IMR-90 (cell line): Measurements from ENCODE around the gene MORC2. TPM values are rescaled to one million over a fixed set of nuclear protein-coding genes. Genes with fewer than 3 reads are reported as not detected.

Source experiments
- ATAC-seq: fragments of 200-7000 bp; cut with Tn5 transposase; 2 replicates; pipeline ENCODE4 v1.9.1; 2020; ENCODE audit warnings: low read depth, mild to moderate bottlenecking, moderate library complexity
- BruUV-seq: library from RNA; stranded (reverse); fragments of 400-500 nt; replicated peaks from 2 replicates; lab custom pipeline; 2021; lab: Mats Ljungman, UMichigan
- CTCF ChIA-PET: fragments of 300-600 bp; formaldehyde crosslinking; extraction: SDS; loops from one replicate; lab custom pipeline; 2021; ENCODE audit warnings: antibody characterized with exemption; lab: Yijun Ruan, JAX
- POLR2A ChIA-PET: fragments of 300-600 bp; sonication (Branson Sonifier 250); formaldehyde crosslinking; loops from one replicate; lab custom pipeline; 2022; ENCODE audit warnings: antibody characterized with exemption; ENCODE audit not compliant: unreplicated experiment; lab: Charles Lee
- DNase-seq: peaks from one replicate; pipeline ENCODE4 v3.0.0; 2013
- H2AFZ ChIP-seq: replicated peaks from 2 replicates; pipeline ENCODE3; 2013; ENCODE audit warnings: low read length, mild to moderate bottlenecking; ENCODE audit not compliant: poor library complexity
- H2AK5ac ChIP-seq: 2 replicates; pipeline ENCODE4 v1.6.1; 2013; ENCODE audit warnings: low read depth, low read length, inconsistent platforms
- H2AK9ac ChIP-seq: replicated peaks from 2 replicates; pipeline ENCODE3; 2013; ENCODE audit warnings: mild to moderate bottlenecking, low read depth, low read length, moderate library complexity; ENCODE audit not compliant: poor library complexity
- H2BK120ac ChIP-seq: 2 replicates; pipeline ENCODE4 v1.6.1; 2013; ENCODE audit warnings: low read depth, low read length, inconsistent platforms
- H2BK15ac ChIP-seq: 3 replicates; pipeline ENCODE4 v1.6.1; 2013; ENCODE audit warnings: low read depth, low read length, inconsistent platforms
- H2BK20ac ChIP-seq: 2 replicates; pipeline ENCODE4 v1.6.1; 2013; ENCODE audit warnings: low read depth, mild to moderate bottlenecking, inconsistent platforms, low read length, moderate library complexity
- H2BK5ac ChIP-seq: 2 replicates; pipeline ENCODE4 v1.6.1; 2013; ENCODE audit warnings: mild to moderate bottlenecking, low read depth, low read length, inconsistent platforms; ENCODE audit not compliant: poor library complexity, severe bottlenecking
- H3K14ac ChIP-seq: replicated peaks from 2 replicates; pipeline ENCODE4 v1.6.1; 2013; ENCODE audit warnings: low read depth, low read length, inconsistent platforms
- H3K18ac ChIP-seq: 2 replicates; pipeline ENCODE4 v1.6.1; 2013; ENCODE audit warnings: low read depth, low read length, control low read depth
- H3K23ac ChIP-seq: 2 replicates; pipeline ENCODE4 v1.6.1; 2013; ENCODE audit warnings: low read depth, low read length, inconsistent platforms
- H3K27ac ChIP-seq: 2 replicates; pipeline ENCODE4 v1.5.1; 2013; ENCODE audit warnings: mild to moderate bottlenecking, control low read depth, low read length; ENCODE audit not compliant: insufficient read depth
- H3K27me3 ChIP-seq: 2 replicates; pipeline ENCODE4 v1.6.1; 2013; ENCODE audit warnings: low read length; ENCODE audit not compliant: control insufficient read depth, insufficient read depth
- H3K36me3 ChIP-seq: 2 replicates; pipeline ENCODE4 v1.6.1; 2013; ENCODE audit warnings: low read length, mixed read lengths; ENCODE audit not compliant: control insufficient read depth, insufficient read depth
- H3K4ac ChIP-seq: 2 replicates; pipeline ENCODE4 v1.6.1; 2013; ENCODE audit warnings: low read depth, low read length, inconsistent platforms
- H3K4me1 ChIP-seq: 2 replicates; pipeline ENCODE4 v1.6.1; 2013; ENCODE audit warnings: low read length, mixed read lengths; ENCODE audit not compliant: control insufficient read depth, insufficient read depth
- H3K4me2 ChIP-seq: 2 replicates; pipeline ENCODE4 v1.6.1; 2013; ENCODE audit warnings: low read depth, mild to moderate bottlenecking, control low read depth, low read length, moderate library complexity
- H3K4me3 ChIP-seq: 2 replicates; pipeline ENCODE4 v1.5.1; 2013; ENCODE audit warnings: low read depth, mild to moderate bottlenecking, control low read depth, low read length, moderate library complexity; ENCODE audit not compliant: insufficient read depth
- H3K56ac ChIP-seq: 2 replicates; pipeline ENCODE4 v1.6.1; 2013; ENCODE audit warnings: low read length, inconsistent platforms; ENCODE audit not compliant: insufficient read depth; ENCODE audit errors: extremely low read depth
- H3K79me1 ChIP-seq, 2 experiments: 2 replicates each; pipeline ENCODE4 v1.6.1; 2013; ENCODE audit warnings: low read length in 2 of 2, inconsistent platforms in 1 of 2, low read depth in 1 of 2
- H3K9ac ChIP-seq: 2 replicates; pipeline ENCODE4 v1.6.1; 2013; ENCODE audit warnings: low read depth, low read length, control low read depth
- H3K9me1 ChIP-seq: 2 replicates; pipeline ENCODE4 v1.6.1; 2013; ENCODE audit warnings: low read length, inconsistent platforms; ENCODE audit not compliant: insufficient read depth
- H3K9me3 ChIP-seq: 2 replicates; pipeline ENCODE4 v1.6.1; 2013; ENCODE audit warnings: low read length; ENCODE audit not compliant: control insufficient read depth, insufficient read depth
- H4K20me1 ChIP-seq: 2 replicates; pipeline ENCODE4 v1.6.1; 2013; ENCODE audit warnings: low read length, inconsistent platforms; ENCODE audit not compliant: insufficient read depth
- H4K5ac ChIP-seq: 2 replicates; pipeline ENCODE4 v1.6.1; 2013; ENCODE audit warnings: mild to moderate bottlenecking, low read depth, low read length, control low read depth
- H4K8ac ChIP-seq, 2 experiments: 2 replicates each; pipeline ENCODE4 v1.6.1; 2013; ENCODE audit warnings: low read depth in 2 of 2, low read length in 2 of 2, control low read depth in 1 of 2, inconsistent platforms in 1 of 2
- H4K91ac ChIP-seq: 2 replicates; pipeline ENCODE4 v1.6.1; 2013; ENCODE audit warnings: low read depth, low read length, inconsistent platforms; ENCODE audit not compliant: insufficient read depth
- BHLHE40 ChIP-seq: fragments of 150-350 bp; IDR thresholded peaks from 2 replicates; pipeline ENCODE4 v1.6.1; 2016; ENCODE audit warnings: mild to moderate bottlenecking, low read depth, low read length
- CEBPB ChIP-seq: IDR thresholded peaks from 2 replicates; pipeline ENCODE4 v1.6.1; 2012; ENCODE audit warnings: low read depth, low read length, improper control_type of control experiment
- CHD1 ChIP-seq: IDR thresholded peaks from 2 replicates; pipeline ENCODE4 v1.6.1; 2012; ENCODE audit warnings: low read depth, low read length, improper control_type of control experiment
- CTCF ChIP-seq: conservative IDR thresholded peaks from 2 replicates; pipeline ENCODE4 v1.5.1; 2012; ENCODE audit warnings: mild to moderate bottlenecking, low read depth, low read length, improper control_type of control experiment
- ELK1 ChIP-seq: fragments of 150-350 bp; IDR thresholded peaks from 2 replicates; pipeline ENCODE4 v1.6.1; 2016; ENCODE audit warnings: low read depth, mild to moderate bottlenecking, low read length, moderate library complexity, borderline replicate concordance
- FOS ChIP-seq: fragments of 150-350 bp; IDR thresholded peaks from 2 replicates; pipeline ENCODE4 v1.6.1; 2016; ENCODE audit warnings: low read depth, low read length
- MAFK ChIP-seq: IDR thresholded peaks from 2 replicates; pipeline ENCODE4 v1.6.1; 2012; ENCODE audit warnings: low read depth, low read length, improper control_type of control experiment
- MAZ ChIP-seq: IDR thresholded peaks from 2 replicates; pipeline ENCODE4 v1.6.1; 2012; ENCODE audit warnings: low read depth, mild to moderate bottlenecking, low read length, improper control_type of control experiment, moderate library complexity, borderline replicate concordance
- MXI1 ChIP-seq: IDR thresholded peaks from 2 replicates; pipeline ENCODE4 v1.6.1; 2012; ENCODE audit warnings: low read depth, mild to moderate bottlenecking, low read length, moderate library complexity, borderline replicate concordance
- NFE2L2 ChIP-seq: fragments of 150-350 bp; IDR thresholded peaks from 2 replicates; pipeline ENCODE4 v1.6.1; 2016; ENCODE audit warnings: low read depth, mild to moderate bottlenecking, low read length
- POLR2A ChIP-seq: IDR thresholded peaks from 2 replicates; pipeline ENCODE4 v1.6.1; 2012; ENCODE audit warnings: mild to moderate bottlenecking, low read depth, low read length
- RAD21 ChIP-seq: IDR thresholded peaks from 2 replicates; pipeline ENCODE4 v1.6.1; 2012; ENCODE audit warnings: low read length, improper control_type of control experiment
- RCOR1 ChIP-seq: IDR thresholded peaks from 2 replicates; pipeline ENCODE4 v1.6.1; 2012; ENCODE audit warnings: mild to moderate bottlenecking, low read length, improper control_type of control experiment; ENCODE audit not compliant: insufficient replicate concordance
- RFX5 ChIP-seq: IDR thresholded peaks from 2 replicates; pipeline ENCODE4 v1.8.0; 2012; ENCODE audit warnings: low read depth, mild to moderate bottlenecking, low read length, moderate library complexity
- SMC3 ChIP-seq: fragments of 150-350 bp; IDR thresholded peaks from 2 replicates; pipeline ENCODE4 v1.6.1; 2016; ENCODE audit warnings: low read depth, mild to moderate bottlenecking, antibody characterized with exemption, low read length, moderate library complexity
- USF2 ChIP-seq: fragments of 150-350 bp; IDR thresholded peaks from 2 replicates; pipeline ENCODE4 v1.6.1; 2017; ENCODE audit warnings: mild to moderate bottlenecking, antibody characterized with exemption, low read length, low read depth
- WGBS, 2 experiments: methylation state at CpG; one replicate each; pipeline versions ENCODE4 v1.1.5 to v1.1.7; 2013; ENCODE audit warnings: missing lambda C conversion rate in 2 of 2; ENCODE audit not compliant: insufficient read length in 1 of 2; ENCODE audit errors: extremely low coverage in 2 of 2; 5-methylcytosine and 5-hydroxymethylcytosine counted together
- dilution Hi-C: fragments of 300-500 bp; cut with HindIII; formaldehyde crosslinking; loops from one replicate; pipeline ENCODE4 v1.14.3; 2018; ENCODE audit warnings: low sequenced_read_pairs; ENCODE audit not compliant: unreplicated experiment
- in situ Hi-C: fragments of 300-500 bp; cut with MboI; formaldehyde crosslinking; loops from 3 replicates; pipeline ENCODE4 v1.14.3; 2019; ENCODE audit warnings: low sequenced_read_pairs, inconsistent platforms, mixed read lengths
- intact Hi-C: fragments of 100-400 bp; cut with micrococcal nuclease; formaldehyde crosslinking; loops from 2 replicates; pipeline ENCODE4 v1.10.0; 2022
- polyA plus RNA-seq, 3 experiments: library from polyadenylated mRNA; depleted of rRNA; stranded (reverse); fragments of >200 nt; gene quantifications; 2 replicates each; pipeline ENCODE4 v1.2.3, GENCODE V29; 2012; ENCODE audit warnings: low replicate concordance in 1 of 3
- total RNA-seq: library from RNA; depleted of rRNA; stranded (reverse); fragments of >200 nt; gene quantifications from 2 replicates; pipeline ENCODE4 v1.2.3, GENCODE V29; 2012

Gene MORC2
- total and polyA plus RNA-seq, 2 of the 4 experiments (the other 2 are of a cell fraction), result 15.8 to 24.7 TPM

GRCh38 chr22:30906411-30906810 lies 62.2 kb downstream of the MORC2 start:
- Histone ChIP-seq H3K18ac (no peak overlapping the region), H3K4me2 (no peak overlapping the region), H2BK5ac (no peak overlapping the region), H2BK20ac (no peak overlapping the region), H2AK5ac (no peak overlapping the region), H3K9me3 (no peaks in the 10 kb centered on the region), H3K14ac (no peak overlapping the region), H3K4ac (no peak overlapping the region), H4K91ac (no peak overlapping the region), H3K27ac (no peak overlapping the region), H2BK15ac (no peak overlapping the region), H3K4me1 (no peaks in the 10 kb centered on the region), H3K36me3 (no peaks in the 10 kb centered on the region), H3K56ac (no peak overlapping the region), H3K27me3 (no peaks in the 10 kb centered on the region; the same call in 1 of the 2 replicates), H4K20me1 (no peaks in the 10 kb centered on the region), H3K9me1 (no peaks in the 10 kb centered on the region), H3K4me3 (no peak overlapping the region), H2AFZ (no peak overlapping the region), H3K9ac (no peak overlapping the region), H3K23ac (no peak overlapping the region), H4K8ac (no peak overlapping the region), H3K79me1 (no peaks in the 10 kb centered on the region), H2BK120ac (no peak overlapping the region), H2AK9ac (no peak overlapping the region), H4K5ac (no peak overlapping the region)
- TF ChIP-seq CHD1, result no peak
- TF ChIP-seq MAFK, result no peak
- TF ChIP-seq BHLHE40, result no peak
- TF ChIP-seq USF2, result no peak
- no peak for TF ChIP-seq MAZ
- no peak for TF ChIP-seq MXI1
- TF ChIP-seq RAD21, result no peak
- TF ChIP-seq SMC3, result no peak
- TF ChIP-seq CTCF, result no peak
- TF ChIP-seq RCOR1, result no peak
- TF ChIP-seq FOS, result no peak
- no peak for TF ChIP-seq NFE2L2
- no peak for TF ChIP-seq ELK1
- no peak for TF ChIP-seq CEBPB
- no peak for TF ChIP-seq RFX5
- no peak for TF ChIP-seq POLR2A
- dilution Hi-C loops, result no loop called here
- DNase-seq, result no peak
- intact Hi-C loops, result no loop called here
- ATAC-seq, result no peak
- no CpG with 5 or more reads among the region's 9 CpGs for WGBS, 2 experiments
- BruUV-seq, result no TSS peak
- in situ Hi-C loops, result loop anchor here (10.0 kb wide), 2 partner anchors 122 to 292 kb away; no protein-coding TSS in a partner anchor
- CTCF ChIA-PET, result no interaction called here
- POLR2A ChIA-PET, result no interaction called here
